Peyer's patch (tissue), 4 donors: ENCODE measurements around the gene ZSCAN30. TPM values are rescaled to one million over a fixed set of nuclear protein-coding genes. Genes with fewer than 3 reads are reported as not detected.

Experiments
- DNase-seq, 3 donors: peaks; one replicate each; pipeline ENCODE4 v3.0.0-alpha.2; 2017 to 2019
- H3K27ac ChIP-seq, 4 donors: fragments of 200-600 bp; sonication (generic); one replicate each; pipeline ENCODE4 v1.5.1; 2016 to 2019
- H3K27me3 ChIP-seq, 2 donors: fragments of 200-600 bp; sonication (generic); one replicate each; pipeline ENCODE4 v1.5.1; 2019
- H3K36me3 ChIP-seq, 3 donors: fragments of 200-600 bp; sonication (generic); one replicate each; pipeline ENCODE4 v1.5.1; 2016 to 2019
- H3K4me1 ChIP-seq, 4 donors: fragments of 200-600 bp; sonication (generic); one replicate each; pipeline ENCODE4 v1.5.1; 2016 to 2019
- H3K4me3 ChIP-seq, 4 donors: fragments of 200-600 bp; sonication (generic); 1 replicate in 3 of 4; 2 replicates in 1 of 4; pipeline ENCODE4 v1.5.1; 2016 to 2019; ENCODE audit warnings: mild to moderate bottlenecking in 1 of 4
- H3K9me3 ChIP-seq, 4 donors: fragments of 200-600 bp; sonication (generic); one replicate each; pipeline ENCODE4 v1.5.1; 2016 to 2019; ENCODE audit warnings: mild to moderate bottlenecking in 1 of 4
- CTCF ChIP-seq, 6 experiments: fragments of 450-650 bp in 4 of 6; fragments of 200-600 bp in 2 of 6; sonication (generic) in 1 of 6; IDR thresholded peaks; one replicate each; pipeline ENCODE4 v1.5.1; 2017 to 2019; ENCODE audit warnings: antibody characterized with exemption in 6 of 6, mild to moderate bottlenecking in 3 of 6, moderate library complexity in 1 of 6
- POLR2A ChIP-seq, 2 donors: fragments of 450-650 bp; IDR thresholded peaks; one replicate each; pipeline ENCODE4 v1.5.1; 2017; ENCODE audit warnings: antibody characterized with exemption in 2 of 2, mild to moderate bottlenecking in 2 of 2, moderate library complexity in 2 of 2
- total RNA-seq, 4 donors: library from RNA; depleted of rRNA; stranded (reverse); fragments of >200 nt; gene quantifications; one replicate each; pipeline ENCODE4 v1.1.0, GENCODE V29; 2016

The ZSCAN30 gene
- total RNA-seq, 4 donors from 2014 or later, result 20.3 to 51.2 (median 26.8) TPM

GRCh38 chr18:35244671-35245070 lies 45.4 kb downstream of the ZSCAN30 start:
- Histone ChIP-seq H3K4me3 (no peak overlapping the region), H3K36me3 (peaks cover 0 to 56% (median 0%) of the 10 kb centered on the region in 3 donors), H3K4me1 (peaks cover 0 to 8% (median 4%) of the 10 kb centered on the region in 4 donors), H3K27me3 (no peaks in the 10 kb centered on the region), H3K27ac (no peak overlapping the region), H3K9me3 (no peaks in the 10 kb centered on the region)
- TF ChIP-seq CTCF (IDR thresholded peaks at IDR 0.05), result no peak
- no peak for TF ChIP-seq POLR2A (IDR thresholded peaks at IDR 0.05)
- DNase-seq, result no peak

GRCh38 chr18:35242426-35242825 lies 47.6 kb downstream of the ZSCAN30 start:
- H3K4me1 ChIP-seq, result peaks cover 0 to 8% (median 4%) of the 10 kb centered on the region in 4 donors
- H3K36me3 ChIP-seq, result peaks cover 0 to 40% (median 0%) of the 10 kb centered on the region in 3 donors
- H3K27ac ChIP-seq, result no peak overlapping the region
- H3K4me3 ChIP-seq, result no peak overlapping the region
- DNase-seq, result no peak
- no peaks in the 10 kb centered on the region for H3K27me3 ChIP-seq
- H3K9me3 ChIP-seq, result no peaks in the 10 kb centered on the region
- no peak for TF ChIP-seq CTCF (IDR thresholded peaks at IDR 0.05)
- no peak for TF ChIP-seq POLR2A (IDR thresholded peaks at IDR 0.05)

- TF ChIP-seq POLR2A (IDR thresholded peaks at IDR 0.05) (no peak), CTCF (IDR thresholded peaks at IDR 0.05) (no peak)
- peak overlapping the region; percentile 93 to 98 (median 96) for H3K27ac ChIP-seq
Observed at GRCh38 chr18:35241448-35241804, 48.6 kb downstream of the ZSCAN30 start.

DNA sequence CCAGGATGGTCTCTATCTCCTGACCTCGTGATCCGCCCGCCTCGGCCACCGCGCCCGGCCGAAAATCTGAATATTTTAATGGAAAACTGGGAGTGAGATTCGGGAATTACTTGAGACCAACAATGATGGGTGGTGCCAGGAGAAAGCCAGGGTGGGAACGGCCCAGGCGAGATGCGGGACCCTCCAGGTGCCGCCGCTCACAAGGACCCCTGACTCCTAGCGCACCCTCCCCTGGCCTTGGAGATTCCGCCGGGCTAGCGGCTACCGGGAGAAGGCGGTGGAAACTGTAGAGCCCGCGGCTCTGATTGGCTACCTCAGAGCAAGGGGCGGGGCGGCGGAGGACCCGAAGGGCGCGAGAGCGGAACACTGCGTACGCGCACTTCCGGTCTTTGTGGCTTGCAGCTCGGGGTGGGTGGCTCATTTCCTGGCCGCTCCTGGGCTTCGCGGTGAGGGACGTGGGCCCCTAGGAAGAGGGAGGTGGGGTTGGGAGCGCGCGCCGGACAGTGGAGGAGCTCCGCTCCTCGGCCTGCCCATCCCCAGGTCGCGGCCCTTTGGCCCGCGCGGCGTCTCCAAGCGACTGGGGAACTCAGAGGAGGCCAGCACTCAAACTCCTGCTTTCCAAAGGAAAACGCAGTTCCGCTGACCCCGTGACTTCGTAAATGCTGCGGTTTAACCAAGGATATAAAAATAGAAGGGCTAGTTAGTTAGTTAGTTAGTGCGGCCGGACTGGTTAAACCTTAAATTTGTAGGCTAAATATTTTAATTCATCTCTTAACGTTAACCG lies 49.2 kb downstream of the ZSCAN30 start, which contains the start of gene ZNF397:
TSS of gene ZNF397 (plus strand) at position 371 of the 784 bp plus-strand sequence. CDS start 1,437 bp downstream, outside the sequence.
- peak in 1 of 6 experiments; percentile 16 for TF ChIP-seq CTCF (IDR thresholded peaks at IDR 0.05)
- peak; percentile 82 to 94 for TF ChIP-seq POLR2A (IDR thresholded peaks at IDR 0.05)
- H3K4me1 ChIP-seq, result peaks cover 0 to 8% (median 4%) of the 10 kb centered on the region in 4 donors
- no peaks in the 10 kb centered on the region for H3K27me3 ChIP-seq
- peak within 1 kb of the TSS; percentile 54 to 96 (median 78) for H3K4me3 ChIP-seq
- no peaks in the 10 kb centered on the region for H3K9me3 ChIP-seq
- peaks cover 0 to 35% (median 0%) of the 10 kb centered on the region in 3 donors for H3K36me3 ChIP-seq
- H3K27ac ChIP-seq, result peak within 1 kb of the TSS; percentile 93 to 98 (median 96)
- DNase-seq, result peak; percentile 98 to 99 (median 98)

More at GRCh38 chr18:35241448-35241804, 48.6 kb downstream of the ZSCAN30 start:
- Histone ChIP-seq H3K4me1 (peaks cover 0 to 8% (median 4%) of the 10 kb centered on the region in 4 donors), H3K36me3 (peaks cover 0 to 40% (median 0%) of the 10 kb centered on the region in 3 donors), H3K4me3 (peak overlapping the region; percentile 54 to 96 (median 78)), H3K27me3 (no peaks in the 10 kb centered on the region), H3K9me3 (no peaks in the 10 kb centered on the region)
- DNase-seq, result no peak

GRCh38 chr18:35239314-35239713 lies 50.7 kb downstream of the ZSCAN30 start:
- Histone ChIP-seq H3K27me3 (no peaks in the 10 kb centered on the region), H3K4me1 (peaks cover 0 to 8% (median 4%) of the 10 kb centered on the region in 4 donors), H3K36me3 (peaks cover 0 to 19% (median 0%) of the 10 kb centered on the region in 3 donors), H3K9me3 (no peaks in the 10 kb centered on the region), H3K4me3 (no peak overlapping the region), H3K27ac (no peak overlapping the region)
- DNase-seq, result no peak
- no peak for TF ChIP-seq CTCF (IDR thresholded peaks at IDR 0.05)
- TF ChIP-seq POLR2A (IDR thresholded peaks at IDR 0.05), result no peak
